ENCODE measurements around the gene KAZN.
A peak's percentile ranks its signal among the peaks of the same experiment; 100 is the strongest.

The KAZN gene

DNA sequence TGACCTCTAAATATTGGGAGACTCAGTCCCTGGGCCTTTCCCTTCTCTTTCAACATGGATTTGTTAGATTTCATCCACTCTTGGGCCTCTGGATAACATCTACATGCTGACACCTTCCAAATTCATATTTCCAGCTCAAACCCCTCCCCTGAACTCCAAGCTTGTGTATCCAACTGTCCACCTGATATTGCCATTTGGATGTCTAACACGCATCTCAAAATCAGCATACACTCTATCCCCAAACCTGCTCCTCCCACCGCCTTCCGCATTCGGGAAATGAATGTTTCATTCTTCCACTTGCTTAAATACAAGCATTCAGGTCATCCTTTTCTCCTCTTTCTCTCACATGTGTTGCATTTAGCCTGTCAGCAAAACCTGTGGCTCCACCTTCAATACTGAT is 17.5 kb upstream of the KAZN start:
- no peak for DNase-seq (ENCODE audit: low read depth)
- no peak overlapping the region for H3K4me3 ChIP-seq (ENCODE audit: low read depth, low read length)

DNA sequence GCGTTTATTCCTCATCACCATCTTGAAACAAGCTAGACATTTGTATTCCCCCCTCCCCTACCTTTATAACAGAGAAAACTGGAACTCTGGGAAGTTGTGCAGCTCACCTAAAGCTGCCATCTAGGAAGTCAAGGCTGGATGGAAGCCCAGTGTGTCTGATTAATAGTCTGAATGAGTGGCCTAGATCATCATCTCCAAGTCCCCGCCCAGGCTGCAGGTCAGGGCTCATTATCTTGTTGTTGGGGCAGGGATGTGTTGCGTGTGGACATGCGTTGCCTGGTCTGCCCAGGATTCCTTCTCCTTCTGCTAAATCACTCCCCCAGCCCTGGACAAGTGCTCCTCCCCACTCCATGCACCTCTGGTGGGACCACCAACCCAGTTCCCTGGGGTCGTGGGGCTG is 14.7 kb upstream of the KAZN start:
- no peak for DNase-seq (ENCODE audit: low read depth)
- H3K4me3 ChIP-seq (ENCODE audit: low read depth, low read length) = no peak overlapping the region

DNA sequence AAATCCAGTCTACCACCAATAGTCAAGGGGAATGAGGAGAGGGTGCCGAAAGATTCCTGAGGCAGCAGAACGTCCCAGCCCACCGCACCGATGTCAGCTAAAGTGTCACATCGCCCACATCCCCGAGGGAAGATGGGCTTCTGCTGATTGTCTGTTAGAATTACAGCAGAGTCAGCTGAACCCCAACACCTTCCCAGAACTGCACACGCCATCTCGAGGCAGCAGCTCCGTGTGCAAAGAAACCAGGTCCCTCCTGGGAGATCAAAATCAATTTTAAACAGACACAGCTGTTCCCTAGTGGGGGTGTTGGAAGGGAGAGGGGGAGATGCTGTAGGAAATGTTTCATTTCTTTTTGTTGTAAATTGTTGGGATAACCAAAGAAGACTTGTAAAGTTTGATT is 12.8 kb upstream of the KAZN start:
- no peak for DNase-seq (ENCODE audit: low read depth)
- no peak overlapping the region for H3K4me3 ChIP-seq (ENCODE audit: low read depth, low read length)

DNA sequence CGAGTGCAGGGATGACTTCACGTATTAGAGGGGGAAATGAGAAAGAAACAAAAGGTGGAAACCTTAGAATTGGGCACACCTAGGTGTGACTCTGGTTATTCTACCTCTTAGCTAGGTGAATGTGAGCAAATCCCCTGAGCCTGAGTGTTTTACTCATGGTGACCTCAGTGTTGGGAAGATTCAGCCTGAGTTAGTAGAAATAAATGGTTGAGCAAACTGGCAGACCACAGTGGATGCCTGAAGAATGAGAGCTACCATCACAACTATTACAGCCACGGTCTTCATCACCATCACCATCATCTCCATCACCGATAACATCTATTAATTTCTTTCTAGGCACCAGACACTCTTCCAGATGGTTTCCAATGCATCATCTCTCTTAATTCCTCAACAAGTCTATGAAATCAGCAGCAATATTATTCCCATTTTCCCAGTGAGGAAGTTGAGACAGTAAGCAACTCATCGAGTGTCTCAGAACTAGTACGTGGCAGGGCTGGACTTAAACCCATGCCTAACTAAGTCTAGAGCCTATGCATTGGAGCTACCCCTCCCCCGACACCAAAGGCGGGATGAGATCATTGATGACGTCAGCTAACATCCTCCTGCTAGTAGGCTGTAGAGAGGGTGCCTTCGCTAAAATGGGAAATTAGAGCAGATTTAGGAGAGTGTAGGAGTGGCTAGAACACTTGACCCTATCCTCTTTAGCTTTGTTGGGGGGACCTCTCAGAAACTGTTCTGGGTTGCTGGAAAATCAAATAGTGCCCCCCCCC is 7.9 kb upstream of the KAZN start:
- no peak for DNase-seq (ENCODE audit: low read depth)
- H3K4me3 ChIP-seq (ENCODE audit: low read depth, low read length) = no peak overlapping the region

DNA sequence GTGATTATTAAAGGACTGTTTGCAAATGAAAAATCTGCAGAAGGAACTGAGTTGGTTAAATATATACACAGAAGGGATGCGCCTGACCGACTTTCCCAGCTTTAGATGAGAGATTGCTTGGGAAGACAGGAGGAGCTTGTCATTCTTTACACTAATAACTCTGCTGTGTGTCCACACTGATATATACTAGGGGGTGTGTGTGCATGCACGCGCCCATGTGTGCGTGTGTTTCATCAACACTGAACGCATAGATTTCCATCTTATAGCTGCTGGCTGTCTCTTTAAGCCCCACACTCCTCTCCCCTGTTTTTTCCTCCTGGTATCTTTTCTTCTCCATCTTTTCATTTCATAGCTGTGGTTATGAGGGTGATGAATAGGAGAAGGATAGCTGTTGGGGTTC is 6.9 kb upstream of the KAZN start:
- DNase-seq (ENCODE audit: low read depth) = no peak
- no peak overlapping the region for H3K4me3 ChIP-seq (ENCODE audit: low read depth, low read length)

DNA sequence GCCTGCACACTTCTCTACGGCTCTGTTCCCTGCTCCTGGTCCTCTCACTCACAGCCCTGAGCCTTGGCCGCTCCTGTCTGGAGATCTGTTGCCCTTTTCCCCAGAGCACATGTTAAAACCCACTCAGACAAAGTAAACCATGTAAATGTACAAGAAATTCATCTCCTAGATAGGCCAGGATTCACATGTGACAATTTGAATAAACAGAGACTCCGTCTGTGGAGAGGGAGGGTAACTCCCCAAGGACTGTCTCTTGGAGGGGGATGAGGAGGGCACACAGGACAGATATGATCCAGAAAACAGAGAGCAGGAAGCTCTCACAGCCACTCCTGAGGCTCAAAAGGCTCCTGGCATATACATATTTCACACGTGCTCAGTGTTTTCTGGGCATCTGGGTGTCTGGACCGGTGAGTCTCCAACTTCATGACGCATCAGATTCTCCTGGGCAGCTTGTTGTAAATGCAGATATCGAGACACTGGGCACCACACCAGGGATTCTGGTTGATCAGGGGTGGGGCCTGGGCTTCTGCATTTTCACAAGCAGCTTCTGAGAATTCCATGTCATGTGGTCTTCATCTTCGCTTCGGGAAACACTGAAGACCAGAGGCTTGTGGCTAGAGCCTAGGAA is 6.4 kb upstream of the KAZN start:
- DNase-seq (ENCODE audit: low read depth) = no peak
- no peak overlapping the region for H3K4me3 ChIP-seq (ENCODE audit: low read depth, low read length)

DNA sequence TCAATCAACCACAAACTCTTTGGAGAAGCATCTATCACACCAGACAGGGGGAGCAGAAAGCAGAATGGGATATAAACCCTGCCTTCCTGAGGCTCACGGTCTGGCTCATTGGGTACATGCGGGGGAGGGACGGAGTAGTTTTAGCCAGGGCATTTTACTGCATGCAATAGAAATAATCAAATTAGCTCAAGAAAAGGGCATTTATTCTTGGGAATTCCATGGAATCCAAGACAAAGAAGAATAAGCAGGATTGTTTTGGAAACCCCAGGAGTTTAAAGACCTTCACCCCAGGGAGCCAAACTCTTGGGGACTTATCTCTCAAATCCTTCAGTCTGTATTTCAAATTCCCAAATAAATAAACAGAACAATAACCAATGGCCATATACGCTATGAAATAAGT is 5.2 kb upstream of the KAZN start:
- DNase-seq (ENCODE audit: low read depth) = no peak
- H3K4me3 ChIP-seq (ENCODE audit: low read depth, low read length) = no peak overlapping the region

DNA sequence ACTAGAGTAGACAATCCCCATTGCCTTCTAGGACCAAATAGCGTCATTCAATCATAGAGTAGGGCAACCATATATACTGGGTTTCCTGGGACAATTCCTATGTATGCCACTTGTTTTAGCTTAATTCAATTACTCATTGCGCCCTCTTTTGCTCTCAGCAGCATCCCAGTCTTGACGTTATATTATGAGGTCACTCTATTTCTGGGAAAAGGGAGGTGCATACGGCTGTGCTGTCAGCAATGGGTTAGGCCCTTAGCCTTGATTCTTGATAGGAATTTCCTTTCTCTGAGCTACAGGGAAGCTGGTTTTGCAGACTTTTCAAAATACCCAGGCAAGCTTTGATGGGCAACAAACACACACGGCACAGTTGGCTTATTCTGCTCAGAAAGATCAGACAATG is 4.4 kb upstream of the KAZN start:
- no peak overlapping the region for H3K4me3 ChIP-seq (ENCODE audit: low read depth, low read length)
- DNase-seq (ENCODE audit: low read depth) = no peak

DNA sequence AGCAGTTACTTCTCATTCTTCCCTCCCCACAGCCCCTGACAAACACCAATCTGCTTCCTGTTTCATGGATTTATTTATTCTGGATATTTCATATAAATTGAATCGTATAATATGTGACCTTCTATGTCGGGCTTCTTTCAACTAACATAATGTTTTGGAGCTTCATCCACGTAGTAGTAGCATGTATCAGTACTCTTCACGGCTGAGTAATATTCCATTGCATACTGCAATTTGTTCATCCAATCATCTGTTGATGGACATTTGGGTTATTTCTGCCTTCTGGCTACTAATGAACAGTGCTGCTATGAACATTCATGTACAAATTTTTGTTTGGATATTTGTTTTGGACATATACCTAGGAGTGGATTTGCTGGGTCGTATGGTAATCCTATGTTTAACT is 1.9 kb upstream of the KAZN start:
- no peak for DNase-seq (ENCODE audit: low read depth)
- no peak overlapping the region for H3K4me3 ChIP-seq (ENCODE audit: low read depth, low read length)

DNA sequence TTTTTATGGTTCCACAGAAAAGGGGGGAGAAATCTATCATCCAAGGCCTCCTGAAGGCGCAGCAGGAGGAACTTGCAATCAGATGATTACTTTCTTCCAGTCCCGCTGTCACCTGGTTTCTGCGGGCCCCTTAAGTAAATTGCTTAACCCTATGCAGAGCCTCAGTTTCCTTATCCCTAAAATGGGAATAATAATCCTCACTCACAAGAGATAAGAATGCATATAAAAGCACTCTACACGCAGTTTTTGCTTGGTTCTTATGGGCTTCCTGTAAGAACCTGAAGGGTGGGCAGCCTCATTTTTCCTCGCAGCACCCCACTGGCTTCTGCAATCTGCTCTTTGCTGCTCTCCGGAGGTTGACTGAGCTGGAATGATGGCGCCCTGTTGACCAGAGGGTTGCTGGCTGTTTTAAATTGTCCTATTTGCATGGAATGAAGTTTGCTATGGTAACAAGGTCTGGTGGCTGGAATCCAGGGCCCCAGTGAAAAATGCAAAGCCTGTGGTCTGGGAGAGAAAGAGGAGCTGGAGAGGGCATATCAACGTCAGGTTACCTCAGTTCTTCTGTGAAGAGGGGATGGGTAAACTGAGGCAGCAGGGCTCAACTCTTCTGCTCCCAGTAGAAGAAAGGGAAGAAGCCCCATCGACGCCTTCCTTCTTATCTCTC is 1.0 kb upstream of the KAZN start:
- H3K4me3 ChIP-seq (ENCODE audit: low read depth, low read length) = no peak overlapping the region
- DNase-seq (ENCODE audit: low read depth) = no peak

DNA sequence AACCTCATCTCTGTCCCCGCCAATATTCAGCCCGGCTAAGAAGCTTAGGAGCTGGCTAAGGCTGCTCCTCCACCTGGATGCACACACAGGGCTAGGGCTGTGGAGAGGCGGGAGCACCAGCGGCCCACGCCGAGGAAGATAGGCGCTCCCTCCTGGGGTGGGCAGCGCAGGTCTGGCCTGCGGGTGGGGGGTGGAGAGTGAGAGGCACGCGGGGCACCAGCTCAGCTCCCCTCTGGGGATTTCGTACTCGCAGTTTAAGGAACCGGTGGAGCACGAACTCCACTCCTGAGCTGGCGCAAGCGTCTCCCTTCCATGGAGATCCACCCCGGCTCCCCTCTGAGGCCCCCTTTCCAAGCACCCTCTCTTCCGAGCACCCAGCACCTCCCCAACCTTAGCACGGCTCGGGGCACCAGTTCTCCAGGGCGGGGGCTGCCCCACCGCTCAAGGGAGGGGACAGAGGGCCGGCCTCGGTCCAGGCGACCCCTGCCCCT is 433 bp upstream of the KAZN start:
- no peak for DNase-seq (ENCODE audit: low read depth)
- H3K4me3 ChIP-seq (ENCODE audit: low read depth, low read length) = no peak overlapping the region

DNA sequence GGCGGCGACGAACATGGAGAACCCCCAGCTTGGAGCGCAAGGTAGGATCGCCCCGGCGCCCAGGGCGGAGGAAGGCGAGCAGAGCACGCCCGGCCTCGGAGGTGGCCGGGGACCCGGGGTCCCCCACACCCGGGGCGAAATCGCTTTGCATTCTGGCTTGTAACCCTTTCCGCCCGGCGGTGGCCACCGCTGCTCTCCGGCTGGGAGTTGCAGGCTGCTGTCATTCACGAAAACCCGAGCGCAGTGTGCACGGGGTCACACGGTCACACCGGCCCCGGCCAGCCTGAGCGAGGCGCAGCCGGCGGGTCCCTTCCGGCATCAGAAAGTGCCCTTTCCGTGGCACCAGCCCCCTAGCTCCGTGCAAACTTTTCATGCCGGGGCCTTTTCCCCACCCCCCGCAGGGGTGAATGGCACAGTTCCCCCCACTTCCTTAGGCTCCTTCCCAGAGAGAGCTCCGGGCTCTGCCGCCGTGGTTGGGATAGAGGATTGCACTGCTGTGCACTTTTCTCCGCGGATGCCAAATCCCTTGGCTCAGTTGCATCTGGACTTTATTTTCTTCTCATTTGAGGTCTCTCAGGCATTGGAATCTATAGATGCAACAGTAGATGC is 802 bp downstream of the KAZN start:
- DNase-seq (ENCODE audit: low read depth) = no peak
- peak overlapping the region; percentile 11 for H3K4me3 ChIP-seq (ENCODE audit: low read depth, low read length)

DNA sequence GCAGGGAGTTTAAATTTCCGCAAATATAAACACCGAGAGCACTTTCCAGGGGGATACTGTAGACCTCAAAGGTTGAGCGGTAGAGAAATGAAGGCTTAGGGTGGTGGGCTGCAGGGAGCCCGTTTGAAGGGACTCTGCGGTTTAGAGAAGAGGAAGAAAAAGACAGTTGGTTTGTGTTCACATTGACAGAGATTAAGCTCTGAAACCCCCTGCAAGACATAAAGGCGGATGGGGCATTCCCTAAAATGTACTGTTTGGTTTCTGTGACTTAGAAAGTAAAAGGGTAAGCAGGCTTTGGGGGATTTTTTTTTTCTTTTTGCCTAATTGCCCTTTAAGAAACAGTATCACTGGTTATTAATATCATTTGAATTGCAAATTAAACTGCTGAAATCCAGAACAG is 1.3 kb downstream of the KAZN start:
- H3K4me3 ChIP-seq (ENCODE audit: low read depth, low read length) = no peak overlapping the region
- no peak for DNase-seq (ENCODE audit: low read depth)

DNA sequence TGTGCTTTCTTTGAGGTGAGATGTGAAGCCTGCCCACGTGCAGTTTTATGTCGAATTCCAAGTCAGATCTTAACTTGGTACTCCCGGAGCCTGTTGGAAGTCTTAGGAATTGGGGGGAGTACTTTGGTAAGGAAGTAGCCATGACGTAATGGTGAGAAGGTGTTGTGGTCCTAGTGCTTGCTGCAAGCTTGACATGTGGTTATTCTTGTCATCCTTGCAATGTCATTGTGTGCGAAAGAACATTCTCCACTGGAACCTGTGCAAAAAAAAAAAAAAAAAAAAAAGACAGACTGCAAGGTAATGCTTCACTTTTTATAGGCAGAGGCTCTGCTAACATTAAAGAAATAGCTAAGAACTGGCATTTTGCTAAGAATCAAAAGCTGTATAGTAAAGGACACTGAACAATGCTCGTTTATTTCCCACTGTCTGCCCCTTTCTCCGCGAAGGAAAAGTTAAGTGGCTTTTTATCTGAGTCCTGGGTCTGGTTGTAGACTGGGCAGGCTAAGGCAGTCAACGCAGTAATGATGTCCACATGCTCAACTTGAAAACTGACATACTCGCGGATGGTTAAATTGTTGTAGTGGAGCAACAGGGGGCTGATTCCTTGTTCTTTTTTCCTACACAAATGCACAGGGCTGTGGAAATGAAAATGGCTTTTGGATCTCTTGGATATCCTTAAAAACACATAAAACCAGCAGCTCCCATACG is 2.1 kb downstream of the KAZN start:
- DNase-seq (ENCODE audit: low read depth) = no peak
- H3K4me3 ChIP-seq (ENCODE audit: low read depth, low read length) = no peak overlapping the region

DNA sequence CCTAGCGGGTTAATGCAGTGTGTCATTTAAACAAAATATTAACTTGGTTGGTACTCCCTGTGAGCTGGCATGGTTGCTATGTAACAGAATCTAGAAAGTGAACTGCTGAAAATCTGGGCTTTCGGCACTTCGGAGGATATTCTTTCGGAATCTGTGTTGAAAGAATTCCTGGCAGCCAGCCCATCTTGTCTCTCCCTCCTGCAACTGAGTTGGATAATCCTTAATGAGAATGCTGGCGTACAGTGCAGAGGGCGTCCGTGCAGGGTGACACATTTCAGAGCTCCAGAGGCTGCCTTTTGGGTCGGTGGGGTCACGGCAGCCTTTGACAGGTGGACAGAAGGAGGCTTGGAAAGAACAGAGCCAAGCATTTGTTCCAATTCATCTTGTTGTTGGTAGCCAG is 3.7 kb downstream of the KAZN start:
- H3K4me3 ChIP-seq (ENCODE audit: low read depth, low read length) = no peak overlapping the region
- DNase-seq (ENCODE audit: low read depth) = peak; percentile 0

DNA sequence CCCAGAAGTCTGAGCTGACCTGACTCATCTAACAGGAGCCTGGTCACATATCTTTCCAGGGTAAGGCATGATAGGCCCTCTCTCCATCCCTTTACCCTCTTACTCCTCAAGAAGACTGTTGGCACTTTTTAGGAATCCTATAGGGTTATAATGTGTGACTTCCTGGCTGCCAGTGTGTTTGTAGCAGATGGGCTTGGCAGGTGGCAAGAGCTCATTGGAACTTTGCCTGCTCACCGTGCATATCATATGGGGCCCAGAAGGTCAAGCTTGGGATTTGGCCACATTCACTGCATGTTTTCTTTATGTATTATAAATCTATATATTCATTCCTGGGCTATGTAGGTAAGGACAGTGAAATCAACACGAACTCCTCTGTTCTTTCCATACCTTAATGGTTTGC is 5.2 kb downstream of the KAZN start:
- DNase-seq (ENCODE audit: low read depth) = no peak
- H3K4me3 ChIP-seq (ENCODE audit: low read depth, low read length) = no peak overlapping the region

DNA sequence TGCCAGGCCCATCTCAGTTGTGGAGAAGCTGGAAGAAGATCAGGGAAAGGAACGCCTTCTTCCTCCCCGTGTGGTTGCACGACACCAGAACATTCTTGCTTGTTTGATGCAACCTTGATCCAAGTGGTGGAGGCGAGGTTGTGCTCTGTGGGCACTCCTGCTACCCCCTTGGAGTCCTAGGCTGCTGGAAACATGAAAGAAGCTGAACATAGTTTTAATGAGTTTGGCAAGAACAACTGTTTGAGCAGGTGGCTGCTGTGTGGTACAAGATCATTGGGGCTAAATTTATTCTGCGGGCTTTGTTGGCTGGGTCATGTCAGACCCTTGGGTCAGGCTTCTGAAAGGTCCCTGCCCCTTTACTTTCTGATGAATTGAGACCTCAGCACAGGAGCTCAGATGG is 5.9 kb downstream of the KAZN start:
- H3K4me3 ChIP-seq (ENCODE audit: low read depth, low read length) = no peak overlapping the region
- DNase-seq (ENCODE audit: low read depth) = no peak

DNA sequence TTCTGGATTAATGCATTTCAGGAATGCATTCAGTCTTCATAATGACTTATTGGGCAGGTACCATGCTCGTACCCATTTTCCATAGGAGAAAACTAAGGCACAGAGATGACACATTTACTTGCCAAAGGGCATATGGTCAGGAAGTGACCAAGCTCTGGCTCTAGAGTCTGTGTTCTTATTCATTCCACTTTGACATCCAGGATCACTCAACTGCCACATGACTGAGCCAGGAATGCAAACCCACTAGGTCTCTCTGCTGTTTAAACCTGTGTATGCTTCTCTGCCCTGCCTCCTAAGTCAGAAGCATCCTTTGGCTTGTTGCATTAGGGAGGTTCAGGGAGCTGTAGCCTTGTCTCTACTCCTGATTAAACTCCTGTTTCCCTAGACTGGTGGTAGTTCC is 7.5 kb downstream of the KAZN start:
- H3K4me3 ChIP-seq (ENCODE audit: low read depth, low read length) = no peak overlapping the region
- no peak for DNase-seq (ENCODE audit: low read depth)

DNA sequence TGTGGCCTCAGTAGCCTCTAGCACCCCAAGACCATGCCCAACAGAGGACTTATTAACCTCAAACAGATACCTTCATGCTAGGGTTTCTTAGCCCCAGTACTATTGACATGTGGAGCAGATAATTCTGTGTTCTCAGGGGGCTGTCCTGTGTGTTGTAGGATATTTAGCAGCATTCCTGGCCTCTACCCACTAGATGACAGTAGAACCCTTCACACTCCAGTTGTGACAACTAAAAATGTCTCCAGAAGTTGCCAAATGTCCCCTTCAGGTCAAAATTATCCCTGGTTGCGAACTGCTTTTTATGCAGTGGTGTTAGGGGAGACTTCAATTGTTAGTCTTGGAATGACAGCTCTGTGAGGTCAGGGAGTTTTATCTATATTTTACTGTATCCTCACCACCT is 8.1 kb downstream of the KAZN start:
- DNase-seq (ENCODE audit: low read depth) = no peak
- H3K4me3 ChIP-seq (ENCODE audit: low read depth, low read length) = no peak overlapping the region

DNA sequence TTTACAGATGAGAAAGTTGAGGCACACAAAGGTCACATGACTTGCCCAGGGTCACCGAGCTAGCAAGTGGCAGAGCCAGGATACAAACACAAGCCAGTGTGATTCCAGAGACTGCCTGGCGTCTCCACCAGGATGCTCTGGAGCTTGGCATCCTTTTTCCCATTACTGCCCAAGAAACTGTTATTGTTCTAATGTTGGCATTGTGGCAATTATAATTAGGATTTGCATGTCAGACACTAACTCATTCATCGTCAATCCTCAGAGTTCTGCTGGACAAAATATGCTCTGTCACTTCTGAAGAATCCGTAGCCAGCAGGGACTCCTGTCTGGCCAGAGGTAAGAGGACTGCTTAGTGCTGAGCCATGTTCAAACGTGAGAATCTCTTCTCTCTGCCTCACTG is 8.8 kb downstream of the KAZN start:
- DNase-seq (ENCODE audit: low read depth) = no peak
- H3K4me3 ChIP-seq (ENCODE audit: low read depth, low read length) = no peak overlapping the region
